Liver (tissue), 3 donors: Measurements from ENCODE around the gene DTNB.
"Not testable (repeated sequence)": the region's sequence is repeated elsewhere in the genome, so short reads cannot be mapped to it uniquely, and the experiment has no call there.

Source experiments
- FOXA1 ChIP-seq: IDR thresholded peaks from 2 replicates; pipeline ENCODE4 v1.6.1; 2016; ENCODE audit warnings: antibody characterized with exemption
- TF ChIP-seq, protein P1 (sequence below): fragments of 150-350 bp; IDR thresholded peaks from 2 replicates; pipeline ENCODE4 v1.5.1; 2017; ENCODE audit warnings: improper control_type of control experiment, low read depth, low read length; ENCODE audit not compliant: missing input control
- TF ChIP-seq, protein P2 (sequence below): IDR thresholded peaks from 2 replicates; pipeline ENCODE4 v1.6.1; 2016; ENCODE audit warnings: antibody characterized with exemption
- TF ChIP-seq, protein P3 (sequence below): IDR thresholded peaks from 2 replicates; pipeline ENCODE4 v1.6.1; 2016; ENCODE audit warnings: antibody characterized with exemption
- donor health status: healthy.
- donor health status: healthy.

DNA sequence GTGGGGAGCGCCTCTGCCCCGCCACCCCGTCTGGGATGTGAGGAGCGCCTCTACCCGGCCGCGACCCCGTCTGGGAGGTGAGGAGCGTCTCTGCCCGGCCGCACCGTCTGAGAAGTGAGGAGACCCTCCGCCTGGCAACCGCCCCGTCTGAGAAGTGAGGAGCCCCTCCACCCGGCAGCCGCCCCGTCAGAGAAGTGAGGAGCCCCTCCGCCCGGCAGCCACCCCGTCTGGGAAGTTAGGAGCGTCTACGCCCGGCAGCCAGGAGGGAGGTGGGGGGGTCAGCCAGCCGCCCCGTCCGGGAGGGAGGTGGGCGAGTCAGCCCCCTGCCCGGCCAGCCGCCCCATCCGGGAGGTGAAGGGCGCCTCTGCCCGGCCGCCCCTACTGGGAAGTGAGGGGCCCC lies 39.6 kb downstream of the DTNB start:
- TF ChIP-seq, protein P1, sequence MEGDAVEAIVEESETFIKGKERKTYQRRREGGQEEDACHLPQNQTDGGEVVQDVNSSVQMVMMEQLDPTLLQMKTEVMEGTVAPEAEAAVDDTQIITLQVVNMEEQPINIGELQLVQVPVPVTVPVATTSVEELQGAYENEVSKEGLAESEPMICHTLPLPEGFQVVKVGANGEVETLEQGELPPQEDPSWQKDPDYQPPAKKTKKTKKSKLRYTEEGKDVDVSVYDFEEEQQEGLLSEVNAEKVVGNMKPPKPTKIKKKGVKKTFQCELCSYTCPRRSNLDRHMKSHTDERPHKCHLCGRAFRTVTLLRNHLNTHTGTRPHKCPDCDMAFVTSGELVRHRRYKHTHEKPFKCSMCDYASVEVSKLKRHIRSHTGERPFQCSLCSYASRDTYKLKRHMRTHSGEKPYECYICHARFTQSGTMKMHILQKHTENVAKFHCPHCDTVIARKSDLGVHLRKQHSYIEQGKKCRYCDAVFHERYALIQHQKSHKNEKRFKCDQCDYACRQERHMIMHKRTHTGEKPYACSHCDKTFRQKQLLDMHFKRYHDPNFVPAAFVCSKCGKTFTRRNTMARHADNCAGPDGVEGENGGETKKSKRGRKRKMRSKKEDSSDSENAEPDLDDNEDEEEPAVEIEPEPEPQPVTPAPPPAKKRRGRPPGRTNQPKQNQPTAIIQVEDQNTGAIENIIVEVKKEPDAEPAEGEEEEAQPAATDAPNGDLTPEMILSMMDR = not testable (repeated sequence)
- TF ChIP-seq, protein P2, sequence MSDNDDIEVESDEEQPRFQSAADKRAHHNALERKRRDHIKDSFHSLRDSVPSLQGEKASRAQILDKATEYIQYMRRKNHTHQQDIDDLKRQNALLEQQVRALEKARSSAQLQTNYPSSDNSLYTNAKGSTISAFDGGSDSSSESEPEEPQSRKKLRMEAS = not testable (repeated sequence)
- TF ChIP-seq, protein P3, sequence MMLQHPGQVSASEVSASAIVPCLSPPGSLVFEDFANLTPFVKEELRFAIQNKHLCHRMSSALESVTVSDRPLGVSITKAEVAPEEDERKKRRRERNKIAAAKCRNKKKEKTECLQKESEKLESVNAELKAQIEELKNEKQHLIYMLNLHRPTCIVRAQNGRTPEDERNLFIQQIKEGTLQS = not testable (repeated sequence)
- TF ChIP-seq FOXA1 = not testable (repeated sequence)
